H9 (cell line): Measurements from ENCODE around the gene PTMA. TPM values are rescaled to one million over a fixed set of nuclear protein-coding genes. Genes with fewer than 3 reads are reported as not detected.

Experiments used
- DNase-seq: peaks from one replicate; pipeline ENCODE4 v3.0.0-alpha.2; 2017
- H2AFZ ChIP-seq: one replicate; pipeline ENCODE4 v1.6.1; 2013; ENCODE audit warnings: mild to moderate bottlenecking, low read length, control low read depth, moderate library complexity
- H2AK5ac ChIP-seq: 2 replicates; pipeline ENCODE4 v1.6.1; 2013; ENCODE audit warnings: low read length, control low read depth, mixed read lengths; ENCODE audit not compliant: insufficient read length
- H2BK120ac ChIP-seq: one replicate; pipeline ENCODE4 v1.6.1; 2013; ENCODE audit warnings: low read depth, mild to moderate bottlenecking, low read length, control low read depth, inconsistent platforms; ENCODE audit not compliant: poor library complexity, severe bottlenecking
- H2BK12ac ChIP-seq: 2 replicates; pipeline ENCODE4 v1.6.1; 2013; ENCODE audit warnings: low read length, control low read depth, mixed read lengths, low read depth; ENCODE audit not compliant: insufficient read length
- H2BK15ac ChIP-seq: 2 replicates; pipeline ENCODE4 v1.6.1; 2013; ENCODE audit warnings: low read depth, low read length, control low read depth
- H2BK20ac ChIP-seq: one replicate; pipeline ENCODE4 v1.6.1; 2013; ENCODE audit warnings: low read depth, mild to moderate bottlenecking, low read length, control low read depth, inconsistent platforms; ENCODE audit not compliant: poor library complexity, severe bottlenecking
- H2BK5ac ChIP-seq: 2 replicates; pipeline ENCODE4 v1.6.1; 2013; ENCODE audit warnings: low read length, control low read depth, mixed read lengths; ENCODE audit not compliant: insufficient read length
- H3K14ac ChIP-seq: 2 replicates; pipeline ENCODE4 v1.6.1; 2013; ENCODE audit warnings: low read length, control low read depth; ENCODE audit not compliant: insufficient read depth
- H3K18ac ChIP-seq: 2 replicates; pipeline ENCODE4 v1.6.1; 2013; ENCODE audit warnings: low read depth, mild to moderate bottlenecking, mixed read lengths, low read length, control low read depth; ENCODE audit not compliant: insufficient read length
- H3K23ac ChIP-seq: 2 replicates; pipeline ENCODE4 v1.6.1; 2013; ENCODE audit warnings: low read length, control low read depth, mixed read lengths, low read depth; ENCODE audit not compliant: insufficient read length
- H3K23me2 ChIP-seq: 2 replicates; pipeline ENCODE4 v1.6.1; 2013; ENCODE audit warnings: low read depth, mild to moderate bottlenecking, mixed read lengths, low read length, control low read depth; ENCODE audit not compliant: insufficient read length, poor library complexity, severe bottlenecking
- H3K27ac ChIP-seq: 2 replicates; pipeline ENCODE4 v1.5.1; 2013; ENCODE audit warnings: low read length, control low read depth, mixed read lengths, low read depth; ENCODE audit not compliant: insufficient read length
- H3K27me3 ChIP-seq: 2 replicates; pipeline ENCODE4 v1.6.1; 2013; ENCODE audit warnings: low read length, control low read depth, inconsistent platforms; ENCODE audit not compliant: insufficient read depth
- H3K4ac ChIP-seq: 2 replicates; pipeline ENCODE4 v1.6.1; 2013; ENCODE audit warnings: low read depth, mild to moderate bottlenecking, control low read depth, inconsistent platforms, low read length, moderate library complexity
- H3K4me1 ChIP-seq: 2 replicates; pipeline ENCODE4 v1.6.1; 2013; ENCODE audit warnings: low read length, control low read depth, inconsistent platforms; ENCODE audit not compliant: insufficient read depth
- H3K4me2 ChIP-seq: 2 replicates; pipeline ENCODE4 v1.6.1; 2013; ENCODE audit warnings: low read length, control low read depth, mixed read lengths; ENCODE audit not compliant: insufficient read length, insufficient read depth
- H3K56ac ChIP-seq: 2 replicates; pipeline ENCODE4 v1.6.1; 2013; ENCODE audit warnings: low read depth, mild to moderate bottlenecking, mixed read lengths, low read length, control low read depth; ENCODE audit not compliant: insufficient read length
- H3K79me1 ChIP-seq: 2 replicates; pipeline ENCODE4 v1.6.1; 2013; ENCODE audit warnings: low read depth, mild to moderate bottlenecking, moderate library complexity, low read length, control low read depth, inconsistent platforms; ENCODE audit not compliant: insufficient read depth, poor library complexity, severe bottlenecking
- H3K79me2 ChIP-seq: 2 replicates; pipeline ENCODE4 v1.6.1; 2013; ENCODE audit warnings: low read length, control low read depth, inconsistent platforms; ENCODE audit not compliant: insufficient read depth
- H3K9ac ChIP-seq: 2 replicates; pipeline ENCODE4 v1.6.1; 2013; ENCODE audit warnings: low read length, control low read depth, mixed read lengths; ENCODE audit not compliant: insufficient read length; ENCODE audit errors: extremely low read depth
- H3K9me3 ChIP-seq: one replicate; pipeline ENCODE4 v1.6.1; 2013; ENCODE audit warnings: low read depth, low read length, inconsistent platforms; ENCODE audit not compliant: control insufficient read depth
- H3T11ph ChIP-seq: one replicate; pipeline ENCODE4 v1.6.1; 2013; ENCODE audit warnings: mild to moderate bottlenecking, low read length, control low read depth, inconsistent platforms
- H4K20me1 ChIP-seq: one replicate; pipeline ENCODE4 v1.6.1; 2013; ENCODE audit not compliant: control insufficient read depth, insufficient read length, insufficient read depth
- H4K5ac ChIP-seq: 2 replicates; pipeline ENCODE4 v1.6.1; 2013; ENCODE audit warnings: low read depth, mild to moderate bottlenecking, mixed read lengths, low read length, control low read depth; ENCODE audit not compliant: insufficient read length
- H4K8ac ChIP-seq: replicated peaks from 2 replicates; pipeline ENCODE4 v1.6.1; 2013; ENCODE audit warnings: low read length, control low read depth, mixed read lengths, low read depth; ENCODE audit not compliant: insufficient read length
- H4K91ac ChIP-seq: 2 replicates; pipeline ENCODE4 v1.6.1; 2013; ENCODE audit warnings: low read depth, mild to moderate bottlenecking, moderate library complexity, mixed read lengths, low read length, control low read depth; ENCODE audit not compliant: insufficient read length
- H3K27ac Mint-ChIP-seq, 3 experiments: 2 replicates in 2 of 3; 3 replicates in 1 of 3; pipeline ENCODE4 v1.8.0; 2020 to 2021; ENCODE audit warnings: mixed read lengths in 3 of 3, mild to moderate bottlenecking in 1 of 3, moderate library complexity in 1 of 3
- H3K27me3 Mint-ChIP-seq: 2 replicates; pipeline ENCODE4 v1.8.0; 2021; ENCODE audit warnings: low read depth, mild to moderate bottlenecking, moderate library complexity, mixed read lengths
- H3K36me3 Mint-ChIP-seq, 3 experiments: 2 replicates in 2 of 3; 3 replicates in 1 of 3; pipeline ENCODE4 v1.8.0; 2020 to 2021; ENCODE audit warnings: low read depth in 3 of 3, mixed read lengths in 3 of 3; ENCODE audit not compliant: insufficient read depth in 1 of 3
- H3K4me1 Mint-ChIP-seq, 2 experiments: 2 replicates each; pipeline ENCODE4 v1.8.0; 2020; ENCODE audit warnings: mixed read lengths in 2 of 2
- H3K4me3 Mint-ChIP-seq, 2 experiments: 2 replicates in 1 of 2; 3 replicates in 1 of 2; pipeline ENCODE4 v1.8.0; 2020 to 2021; ENCODE audit warnings: mild to moderate bottlenecking in 2 of 2, mixed read lengths in 2 of 2, moderate library complexity in 1 of 2
- H3K9me3 Mint-ChIP-seq, 2 experiments: 2 replicates in 1 of 2; 3 replicates in 1 of 2; pipeline ENCODE4 v1.8.0; 2020; ENCODE audit warnings: mild to moderate bottlenecking in 2 of 2, mixed read lengths in 2 of 2, moderate library complexity in 1 of 2
- CTCF ChIP-seq: fragments of 200-600 bp; sonication (generic); conservative IDR thresholded peaks from 3 replicates; pipeline ENCODE4 v1.8.0; 2021; ENCODE audit warnings: antibody characterized with exemption, mild to moderate bottlenecking
- WGBS: extraction: QIAGEN DNeasy Blood & Tissue Kit; methylation state at CpG from one replicate; pipeline ENCODE4 v1.1.7; 2013; ENCODE audit warnings: missing lambda C conversion rate, low lambda C conversion rate, mixed read lengths; ENCODE audit not compliant: insufficient read length; ENCODE audit errors: extremely low coverage; 5-methylcytosine and 5-hydroxymethylcytosine counted together
- total RNA-seq: library from RNA; stranded (reverse); gene quantifications from 2 replicates; pipeline ENCODE4 v1.2.1, GENCODE V29; 2021

Gene PTMA
- total RNA-seq, 1 experiment from 2014 or later: 1,963 TPM

DNA sequence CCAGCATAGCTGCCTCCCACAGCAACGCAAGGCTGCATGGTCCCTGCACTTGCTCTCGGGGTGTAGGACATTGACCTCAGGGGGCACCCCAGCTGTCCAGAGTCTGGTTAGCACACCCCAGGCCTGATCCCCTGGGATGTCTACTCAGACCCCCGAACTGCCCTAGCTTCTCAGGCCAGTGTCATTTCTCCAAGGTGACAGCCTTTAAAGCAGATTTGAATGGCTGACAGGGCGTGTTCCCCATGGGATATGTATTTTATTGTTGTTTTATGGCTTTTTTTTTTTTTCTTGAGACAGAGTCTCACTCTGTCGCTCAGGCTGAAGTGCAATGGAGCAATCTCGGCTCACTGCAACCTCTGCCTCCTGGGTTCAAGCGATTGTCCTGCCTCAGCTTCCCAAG, 40.8 kb upstream of the PTMA start:
- Histone ChIP-seq H3K79me2 (no peaks in the 10 kb centered on the region), H4K20me1 (no peaks in the 10 kb centered on the region), H2BK120ac (no peak overlapping the region), H3K18ac (peak overlapping the region; percentile 23), H4K5ac (no peak overlapping the region), H3K4me2 (no peak overlapping the region), H2BK15ac (no peak overlapping the region), H3K79me1 (no peaks in the 10 kb centered on the region), H2BK20ac (no peak overlapping the region), H3T11ph (no peak overlapping the region), H3K27me3 (no peaks in the 10 kb centered on the region), H3K9me3 (no peaks in the 10 kb centered on the region), H3K23ac (no peak overlapping the region), H2BK5ac (no peak overlapping the region), H2BK12ac (no peak overlapping the region), H3K56ac (no peak overlapping the region), H4K91ac (peak overlapping the region; percentile 92), H3K14ac (no peak overlapping the region), H3K9ac (no peak overlapping the region), H3K4me1 (peaks cover 9% of the 10 kb centered on the region; the same call in 1 of the 2 replicates), H3K4ac (no peak overlapping the region), H2AK5ac (no peak overlapping the region), H3K27ac (peak overlapping the region; percentile 85), H4K8ac (no peak overlapping the region), H2AFZ (no peak overlapping the region), H3K23me2 (peaks cover 3% of the 10 kb centered on the region)
- peaks cover 33 to 51% of the 10 kb centered on the region in 2 experiments for H3K4me1 Mint-ChIP-seq
- peaks cover 2% of the 10 kb centered on the region; the same call in 1 of the 2 replicates for H3K27me3 Mint-ChIP-seq
- no CpG with 5 or more reads among the region's 7 CpGs for WGBS
- H3K36me3 Mint-ChIP-seq: peaks cover 0 to 3% (median 0%) of the 10 kb centered on the region in 3 experiments; a peak in 2 of 7 replicates
- no peak for TF ChIP-seq CTCF
- no peak overlapping the region for H3K4me3 Mint-ChIP-seq
- peak overlapping the region in 2 of 3 experiments; percentile 49 to 97; a peak in 3 of 7 replicates for H3K27ac Mint-ChIP-seq
- peaks cover 0 to 3% of the 10 kb centered on the region in 2 experiments; a peak in 2 of 5 replicates for H3K9me3 Mint-ChIP-seq
- peak; percentile 25 for DNase-seq
